ENCODE measurements around the gene MIR17HG.

- TF ChIP-seq CTCF (conservative IDR thresholded peaks at IDR 0.05; ENCODE audit: low read depth, low read length) (no peak), EZH2 (IDR thresholded peaks at IDR 0.05; ENCODE audit: low read length, unreplicated experiment) (no peak), EZH2phosphoT487 (IDR thresholded peaks at IDR 0.05; ENCODE audit: borderline replicate concordance, low read length) (no peak)
Observed at GRCh38 chr13:91353494-91353893, 6.0 kb downstream of the MIR17HG start.
